Mesendoderm (in vitro differentiated cells): ENCODE results near the gene ZNF688.
A peak's percentile ranks its signal among the peaks of the same experiment; 100 is the strongest.

Experiments
- DNase-seq: peaks from one replicate; pipeline ENCODE4 v3.0.0; 2013
- H2AK5ac ChIP-seq: 2 replicates; pipeline ENCODE4 v1.6.1; 2013; ENCODE audit warnings: low read length, inconsistent platforms
- H2BK120ac ChIP-seq: 2 replicates; pipeline ENCODE4 v1.6.1; 2013; ENCODE audit warnings: low read depth, mild to moderate bottlenecking, low read length, moderate library complexity, mixed read lengths
- H2BK15ac ChIP-seq: replicated peaks from 2 replicates; pipeline ENCODE4 v1.6.1; 2013; ENCODE audit warnings: low read depth, mild to moderate bottlenecking, moderate library complexity
- H2BK5ac ChIP-seq: 2 replicates; pipeline ENCODE4 v1.6.1; 2013; ENCODE audit warnings: low read length, inconsistent platforms
- H3K18ac ChIP-seq: 2 replicates; pipeline ENCODE4 v1.6.1; 2013; ENCODE audit warnings: mild to moderate bottlenecking, low read length, mixed read lengths
- H3K23ac ChIP-seq: one replicate; pipeline ENCODE4 v1.6.1; 2013; ENCODE audit warnings: low read length
- H3K27ac ChIP-seq: 2 replicates; pipeline ENCODE4 v1.5.1; 2013; ENCODE audit warnings: low read depth, mild to moderate bottlenecking, inconsistent platforms, low read length, moderate library complexity
- H3K27me3 ChIP-seq: 2 replicates; pipeline ENCODE4 v1.6.1; 2013; ENCODE audit warnings: low read length, control low read depth, mild to moderate bottlenecking, inconsistent platforms; ENCODE audit not compliant: insufficient read depth, poor library complexity
- H3K36me3 ChIP-seq: 2 replicates; pipeline ENCODE4 v1.6.1; 2013; ENCODE audit warnings: low read length, inconsistent platforms; ENCODE audit not compliant: control insufficient read depth, insufficient read depth
- H3K4ac ChIP-seq: one replicate; pipeline ENCODE4 v1.6.1; 2013; ENCODE audit warnings: low read depth, mild to moderate bottlenecking, low read length, moderate library complexity
- H3K4me1 ChIP-seq: 2 replicates; pipeline ENCODE4 v1.6.1; 2013; ENCODE audit warnings: low read depth, low read length, inconsistent platforms; ENCODE audit not compliant: control insufficient read depth
- H3K4me2 ChIP-seq: 2 replicates; pipeline ENCODE4 v1.6.1; 2013; ENCODE audit warnings: low read length
- H3K4me3 ChIP-seq: 2 replicates; pipeline ENCODE4 v1.5.1; 2013; ENCODE audit warnings: mild to moderate bottlenecking, low read length
- H3K56ac ChIP-seq: one replicate; pipeline ENCODE4 v1.6.1; 2013; ENCODE audit warnings: low read length
- H3K79me1 ChIP-seq: 2 replicates; pipeline ENCODE4 v1.6.1; 2013; ENCODE audit warnings: low read length, inconsistent platforms
- H3K79me2 ChIP-seq: 2 replicates; pipeline ENCODE4 v1.6.1; 2013; ENCODE audit warnings: mild to moderate bottlenecking, low read length; ENCODE audit not compliant: control insufficient read depth, insufficient read depth
- H3K9ac ChIP-seq: 2 replicates; pipeline ENCODE4 v1.6.1; 2013; ENCODE audit warnings: low read length, inconsistent platforms
- H4K5ac ChIP-seq: one replicate; pipeline ENCODE4 v1.6.1; 2013; ENCODE audit warnings: low read length
- H4K8ac ChIP-seq: one replicate; pipeline ENCODE4 v1.6.1; 2013; ENCODE audit warnings: low read depth, mild to moderate bottlenecking, control low read depth, low read length, moderate library complexity
- WGBS: extraction: QIAGEN DNeasy Blood & Tissue Kit; methylation state at CpG from one replicate; pipeline ENCODE4 v1.1.7; 2013; ENCODE audit warnings: low lambda C conversion rate, missing lambda C conversion rate; ENCODE audit not compliant: insufficient coverage; ENCODE audit errors: extremely low coverage; 5-methylcytosine and 5-hydroxymethylcytosine counted together

ZNF688 gene

DNA sequence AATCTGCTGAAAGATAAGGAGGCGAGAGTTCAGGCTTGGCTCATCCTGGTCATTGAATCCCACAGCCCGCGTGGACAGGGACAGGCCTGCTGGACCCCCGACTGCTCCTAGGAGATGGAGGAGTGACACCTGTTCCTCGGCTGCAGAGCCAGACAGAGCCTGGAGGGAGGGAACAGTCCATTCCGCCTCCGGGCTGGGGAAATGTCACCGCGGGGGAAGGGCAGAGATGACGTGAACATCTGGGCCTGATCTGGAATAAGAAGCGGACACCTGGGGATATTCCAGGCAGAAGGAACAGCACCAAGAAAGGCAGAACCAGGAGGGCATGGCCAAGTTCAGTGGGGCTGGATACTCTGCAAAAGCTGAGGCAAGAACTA lies 38.4 kb downstream of the ZNF688 start:
- Histone ChIP-seq H3K23ac (no peak overlapping the region), H2BK5ac (no peak overlapping the region), H3K4me3 (no peak overlapping the region), H3K4me1 (no peaks in the 10 kb centered on the region), H3K4ac (no peak overlapping the region), H3K56ac (no peak overlapping the region), H3K27ac (no peak overlapping the region), H3K79me1 (peaks cover 2% of the 10 kb centered on the region), H3K9ac (no peak overlapping the region), H3K18ac (no peak overlapping the region), H3K36me3 (no peaks in the 10 kb centered on the region), H3K27me3 (no peaks in the 10 kb centered on the region), H2BK15ac (no peak overlapping the region), H3K4me2 (no peak overlapping the region), H4K5ac (no peak overlapping the region), H2BK120ac (no peak overlapping the region), H4K8ac (no peak overlapping the region), H3K79me2 (no peaks in the 10 kb centered on the region), H2AK5ac (no peak overlapping the region)
- DNase-seq, result no peak
- WGBS, result no CpG with 5 or more reads among the region's 11 CpGs

DNA sequence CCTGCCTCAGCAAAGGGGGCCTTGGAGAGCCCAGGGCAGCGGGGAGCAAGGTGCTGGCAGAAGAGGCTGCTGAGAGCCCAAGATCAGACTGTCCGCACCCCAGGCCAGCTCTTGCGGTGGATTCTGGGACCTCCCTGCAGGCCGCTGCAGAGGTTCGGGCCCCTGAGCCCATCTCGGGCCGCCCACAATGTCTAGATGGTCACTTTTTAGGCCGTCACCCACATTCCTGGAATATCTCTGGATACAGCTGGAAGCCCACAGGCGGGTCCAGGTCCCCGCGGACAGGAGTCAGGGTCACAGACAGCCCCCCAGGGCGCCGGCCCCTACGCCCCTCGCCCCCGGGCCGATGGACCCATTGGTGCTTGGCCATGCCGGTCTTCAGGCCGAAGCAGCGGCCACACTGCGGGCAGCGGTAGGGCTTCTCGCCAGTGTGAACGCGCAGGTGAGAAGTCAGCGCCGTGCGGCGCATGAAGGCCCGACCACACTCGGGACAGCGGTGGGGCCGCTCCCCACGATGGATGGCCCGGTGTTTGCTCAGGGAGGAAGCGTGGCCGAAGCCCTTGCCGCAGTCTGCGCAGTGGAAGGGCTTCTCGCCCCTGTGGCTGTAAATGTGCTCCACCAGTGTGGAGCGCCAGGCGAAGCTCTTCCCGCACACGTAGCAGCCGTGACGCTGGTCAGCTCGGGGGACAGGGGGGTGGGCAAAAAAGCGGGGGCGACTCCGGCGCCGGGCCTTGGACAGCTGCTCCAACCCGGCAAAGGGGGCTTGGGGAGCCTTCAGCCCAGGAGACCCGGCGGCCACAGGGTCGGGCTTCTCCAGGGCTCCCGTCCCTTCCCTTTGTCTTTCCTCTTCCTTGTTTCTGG lies 39.0 kb downstream of the ZNF688 start:
- Histone ChIP-seq H4K8ac (no peak overlapping the region), H3K18ac (no peak overlapping the region), H3K27me3 (no peaks in the 10 kb centered on the region), H3K79me2 (no peaks in the 10 kb centered on the region), H3K27ac (no peak overlapping the region), H3K4me1 (peaks cover 5% of the 10 kb centered on the region), H3K9ac (no peak overlapping the region), H2BK15ac (no peak overlapping the region), H3K36me3 (no peaks in the 10 kb centered on the region), H2BK120ac (no peak overlapping the region), H3K4ac (no peak overlapping the region), H3K79me1 (peaks cover 2% of the 10 kb centered on the region), H3K56ac (peak overlapping the region; percentile 34), H3K23ac (no peak overlapping the region), H3K4me3 (no peak overlapping the region), H3K4me2 (no peak overlapping the region), H2AK5ac (no peak overlapping the region), H4K5ac (no peak overlapping the region), H2BK5ac (no peak overlapping the region)
- DNase-seq, result no peak
- WGBS, result no CpG with 5 or more reads among the region's 57 CpGs

DNA sequence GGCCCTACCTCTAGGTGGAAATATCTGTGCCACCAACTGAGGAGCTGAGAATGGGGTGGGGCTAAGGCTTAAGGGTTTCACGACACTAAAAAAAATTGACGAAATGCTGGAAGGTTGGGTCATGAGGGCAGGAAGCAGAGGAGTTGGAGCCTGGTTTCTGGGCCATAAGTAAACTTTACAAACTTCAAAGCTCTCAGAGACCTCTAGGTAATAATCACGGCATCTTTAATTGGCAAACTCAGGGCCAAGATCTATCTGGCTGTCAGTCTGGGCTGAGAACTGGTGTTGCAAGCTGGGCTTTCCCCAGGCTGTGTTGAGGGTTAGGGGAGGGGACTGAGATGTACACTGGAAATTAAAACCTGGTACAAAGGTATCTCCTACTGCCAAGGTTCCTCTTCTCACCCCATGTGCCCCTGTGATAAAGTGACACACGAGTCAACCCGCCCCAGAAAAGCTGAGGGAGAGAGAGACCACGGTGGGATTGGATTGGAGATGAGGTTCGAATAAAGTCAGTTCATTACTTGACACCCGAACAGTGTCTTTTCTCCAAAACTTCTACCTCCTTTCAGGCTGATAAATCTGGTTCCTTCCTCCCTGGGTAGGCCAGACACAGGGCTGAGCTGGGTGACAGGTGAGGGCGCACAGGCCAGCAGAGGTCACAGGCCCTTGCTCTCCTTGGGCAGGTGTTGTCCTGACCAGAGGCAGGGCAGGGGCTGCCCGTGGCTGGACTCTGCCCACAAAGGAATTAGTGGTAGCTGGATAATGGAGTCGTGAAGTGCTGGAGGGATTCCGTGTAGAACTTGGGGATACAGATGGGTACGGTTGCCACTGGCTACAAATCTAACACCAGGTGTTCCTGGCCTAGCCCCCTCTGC lies 41.1 kb downstream of the ZNF688 start:
- no peaks in the 10 kb centered on the region for H3K79me2 ChIP-seq
- no peak overlapping the region for H3K56ac ChIP-seq
- no peak overlapping the region for H2BK5ac ChIP-seq
- H4K8ac ChIP-seq, result no peak overlapping the region
- no peak overlapping the region for H3K9ac ChIP-seq
- H3K36me3 ChIP-seq, result no peaks in the 10 kb centered on the region
- H3K4me3 ChIP-seq, result no peak overlapping the region
- H3K23ac ChIP-seq, result no peak overlapping the region
- no peak overlapping the region for H3K18ac ChIP-seq
- H2BK120ac ChIP-seq, result no peak overlapping the region
- H3K4me1 ChIP-seq, result peaks cover 8% of the 10 kb centered on the region
- peaks cover 2% of the 10 kb centered on the region for H3K79me1 ChIP-seq
- H3K27me3 ChIP-seq, result no peaks in the 10 kb centered on the region
- H4K5ac ChIP-seq, result no peak overlapping the region
- no peak overlapping the region for H3K4ac ChIP-seq
- no peak overlapping the region for H2AK5ac ChIP-seq
- DNase-seq, result no peak
- no peak overlapping the region for H3K4me2 ChIP-seq
- H2BK15ac ChIP-seq, result no peak overlapping the region
- no peak overlapping the region for H3K27ac ChIP-seq
- no CpG with 5 or more reads among the region's 13 CpGs for WGBS

DNA sequence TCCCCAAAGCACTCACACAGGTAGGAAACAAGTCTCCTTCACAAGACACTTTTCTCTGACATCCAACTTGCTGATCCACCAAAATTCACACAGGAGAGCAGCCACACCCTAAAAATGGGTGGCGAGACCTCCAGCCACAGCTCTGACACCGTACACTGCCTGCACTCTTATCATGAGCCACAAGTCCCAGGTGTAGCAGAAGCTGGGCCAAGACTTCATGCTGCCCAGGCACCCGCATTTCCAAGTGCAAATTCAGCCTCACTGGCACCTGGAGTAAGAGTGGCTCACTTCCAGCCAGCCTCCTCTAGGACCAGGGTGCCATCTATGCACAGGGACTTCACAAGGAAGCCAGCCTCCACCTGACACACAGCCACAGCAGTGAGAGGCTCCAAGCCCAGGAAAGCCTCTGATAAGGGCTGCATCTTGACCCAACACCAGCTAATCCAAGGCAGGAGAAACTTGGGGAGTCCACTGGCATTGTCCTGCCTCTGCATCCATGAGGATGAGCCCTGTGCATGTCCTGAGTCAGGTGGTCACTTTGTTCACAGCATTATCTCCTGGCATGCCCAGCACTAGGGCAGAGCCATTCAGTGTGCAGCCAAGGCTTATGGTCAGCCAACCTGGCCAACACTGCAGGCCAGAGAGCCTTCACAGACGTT lies 42.6 kb downstream of the ZNF688 start:
- H3K79me2 ChIP-seq, result no peaks in the 10 kb centered on the region

DNA sequence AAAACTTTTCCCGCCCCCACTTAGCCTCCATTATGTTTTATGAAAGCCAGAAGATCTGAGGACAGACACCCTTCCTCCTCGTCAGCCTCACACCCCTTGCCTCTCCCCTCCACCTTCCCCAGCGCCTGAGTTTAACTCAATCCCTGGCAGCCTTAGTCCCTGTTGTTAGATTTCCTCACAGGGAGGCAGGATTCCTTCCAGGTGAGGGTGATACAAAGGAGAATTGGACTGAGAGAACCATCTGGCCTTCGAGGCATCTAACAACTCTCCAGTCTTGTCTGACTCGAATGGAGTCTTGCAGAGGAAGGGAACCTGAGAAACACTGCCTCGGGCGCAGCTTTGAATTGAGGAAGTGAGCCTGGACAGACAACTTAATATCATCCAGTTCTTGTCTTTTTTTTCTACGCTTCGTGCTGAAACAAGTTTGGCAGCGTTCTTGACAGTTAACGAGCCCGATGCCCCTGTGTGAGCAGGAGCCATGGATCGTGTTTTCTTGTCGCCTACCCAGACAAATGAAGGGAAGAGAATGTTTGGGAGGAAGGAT lies 43.8 kb downstream of the ZNF688 start:
- DNase-seq, result no peak
- WGBS, result no CpG with 5 or more reads among the region's 14 CpGs

More for the DNA sequence above, 42.6 kb downstream of the ZNF688 start:
- Histone ChIP-seq H3K23ac (no peak overlapping the region), H3K27me3 (no peaks in the 10 kb centered on the region), H2BK5ac (no peak overlapping the region), H3K4me2 (no peak overlapping the region), H2AK5ac (no peak overlapping the region), H3K9ac (no peak overlapping the region), H4K5ac (no peak overlapping the region), H2BK120ac (no peak overlapping the region), H3K36me3 (peaks cover 3% of the 10 kb centered on the region), H3K56ac (no peak overlapping the region), H4K8ac (no peak overlapping the region), H2BK15ac (no peak overlapping the region), H3K4me3 (no peak overlapping the region), H3K4me1 (peaks cover 8% of the 10 kb centered on the region), H3K79me1 (peaks cover 2% of the 10 kb centered on the region), H3K18ac (no peak overlapping the region), H3K4ac (no peak overlapping the region), H3K27ac (no peak overlapping the region)
- no CpG with 5 or more reads among the region's 4 CpGs for WGBS
- DNase-seq, result no peak

More for the DNA sequence above, 43.8 kb downstream of the ZNF688 start:
- Histone ChIP-seq H3K23ac (peak overlapping the region; percentile 48), H3K4me2 (peak overlapping the region; percentile 59), H3K56ac (peak overlapping the region; percentile 88), H3K18ac (no peak overlapping the region), H3K79me2 (no peaks in the 10 kb centered on the region), H2AK5ac (peak overlapping the region; percentile 82), H2BK5ac (peak overlapping the region; percentile 61), H3K27ac (peak overlapping the region; percentile 7), H3K36me3 (peaks cover 3% of the 10 kb centered on the region), H2BK120ac (no peak overlapping the region), H4K8ac (no peak overlapping the region), H3K4me3 (no peak overlapping the region), H3K4me1 (peaks cover 8% of the 10 kb centered on the region), H4K5ac (no peak overlapping the region), H3K27me3 (no peaks in the 10 kb centered on the region), H2BK15ac (no peak overlapping the region), H3K4ac (no peak overlapping the region), H3K9ac (peak overlapping the region; percentile 72), H3K79me1 (peaks cover 2% of the 10 kb centered on the region)
